ENCODE results near the gene CSAD. TPM values are rescaled to one million over a fixed set of nuclear protein-coding genes. Genes with fewer than 3 reads are reported as not detected.

CSAD gene
- total and polyA plus RNA-seq, 10 donors = 17.9 to 73.0 (median 36.3) TPM

GRCh38 chr12:53195516-53196420 is 15.0 kb upstream of the CSAD start:
- no peak overlapping the region for H3K4me3 ChIP-seq
- H3K36me3 ChIP-seq = peaks cover 0 to 78% (median 35%) of the 10 kb centered on the region in 6 donors
- 91 to 96% (median 93%) methylated on average over 10 of the region's 10 CpGs for WGBS, 5 donors
- intact Hi-C loops (cut with DNase I; ENCODE audit: low total_unique reads) = no loop called here
- DNase-seq = no peak
- no peak for TF ChIP-seq POLR2AphosphoS5 (IDR thresholded peaks at IDR 0.05)
- TF ChIP-seq POLR2A (IDR thresholded peaks at IDR 0.05) = no peak
- TF ChIP-seq CTCF (IDR thresholded peaks at IDR 0.05 in 8 of 11, conservative IDR thresholded peaks at IDR 0.05 in 3 of 11) = no peak
- peaks cover 26 to 60% (median 45%) of the 10 kb centered on the region in 6 donors for H3K4me1 ChIP-seq
- H3K27me3 ChIP-seq (replicated peaks in 1 of 7) = no peaks in the 10 kb centered on the region
- H3K27ac ChIP-seq = peak overlapping the region in 1 of 8 donors; percentile 72
- H3K9me3 ChIP-seq = no peaks in the 10 kb centered on the region

- DNase-seq = no peak
- Histone ChIP-seq H3K27ac (no peak overlapping the region), H3K4me1 (peaks cover 18 to 60% (median 43%) of the 10 kb centered on the region in 6 donors), H3K36me3 (peaks cover 0 to 82% (median 36%) of the 10 kb centered on the region in 6 donors), H3K4me3 (no peak overlapping the region), H3K9me3 (no peaks in the 10 kb centered on the region), H3K27me3 (replicated peaks in 1 of 7) (no peaks in the 10 kb centered on the region)
- 88 to 96% (median 89%) methylated on average over 1 of the region's 1 CpG for WGBS, 5 donors
- intact Hi-C loops (cut with DNase I; ENCODE audit: low total_unique reads) = loop anchor here (5.0 kb wide), 1 partner anchor 38 kb away; no protein-coding TSS in a partner anchor
- TF ChIP-seq POLR2AphosphoS5 (IDR thresholded peaks at IDR 0.05) = no peak
- no peak for TF ChIP-seq POLR2A (IDR thresholded peaks at IDR 0.05)
- TF ChIP-seq CTCF (IDR thresholded peaks at IDR 0.05 in 8 of 11, conservative IDR thresholded peaks at IDR 0.05 in 3 of 11) = no peak
These were observed 14.2 kb upstream of the CSAD start for GRCh38 chr12:53194973-53195372.

- intact Hi-C loops (cut with DNase I; ENCODE audit: low total_unique reads) = loop anchor here (5.0 kb wide), 1 partner anchor 37 kb away; no protein-coding TSS in a partner anchor
- Histone ChIP-seq H3K4me1 (peaks cover 17 to 60% (median 36%) of the 10 kb centered on the region in 6 donors), H3K36me3 (peaks cover 0 to 84% (median 36%) of the 10 kb centered on the region in 6 donors), H3K9me3 (no peaks in the 10 kb centered on the region), H3K4me3 (no peak overlapping the region), H3K27me3 (replicated peaks in 1 of 7) (no peaks in the 10 kb centered on the region), H3K27ac (no peak overlapping the region)
- WGBS, 5 donors = 82 to 86% (median 84%) methylated on average over 11 of the region's 11 CpGs
- TF ChIP-seq CTCF (IDR thresholded peaks at IDR 0.05 in 8 of 11, conservative IDR thresholded peaks at IDR 0.05 in 3 of 11) (no peak), POLR2AphosphoS5 (IDR thresholded peaks at IDR 0.05) (peak in 1 of 3 donors; percentile 8), POLR2A (IDR thresholded peaks at IDR 0.05) (no peak)
- DNase-seq = no peak
These were observed 13.4 kb upstream of the CSAD start for GRCh38 chr12:53193985-53194716.
